HEK293 (cell line): ENCODE data around the gene PRKCG.

ENCODE experiments used
- BCL11B ChIP-seq: fragments of 450-650 bp; formaldehyde crosslinking; IDR thresholded peaks from 2 replicates; pipeline ENCODE4 v1.5.1; 2016; ENCODE audit warnings: low read depth, missing biosample characterization, missing genetic modification characterization
- GLIS1 ChIP-seq: fragments of 450-650 bp; formaldehyde crosslinking; IDR thresholded peaks from 2 replicates; pipeline ENCODE4 v1.5.1; 2016; ENCODE audit warnings: missing biosample characterization, missing genetic modification characterization
- HOXA7 ChIP-seq: sonication (generic); formaldehyde crosslinking; IDR thresholded peaks from 2 replicates; pipeline ENCODE4 v1.8.1; 2022; ENCODE audit warnings: missing genetic modification reagents, borderline replicate concordance
- HOXC10 ChIP-seq: sonication (generic); formaldehyde crosslinking; IDR thresholded peaks from 2 replicates; pipeline ENCODE4 v1.8.1; 2023; ENCODE audit warnings: mild to moderate bottlenecking, missing genetic modification reagents
- KLF8 ChIP-seq: fragments of 450-650 bp; formaldehyde crosslinking; IDR thresholded peaks from 2 replicates; pipeline ENCODE4 v1.5.1; 2016; ENCODE audit warnings: missing biosample characterization, missing genetic modification characterization
- TCF7L2 ChIP-seq: IDR thresholded peaks from 2 replicates; pipeline ENCODE4 v1.6.1; 2011; ENCODE audit warnings: low read depth, mild to moderate bottlenecking, inconsistent platforms, low read length, moderate library complexity, borderline replicate concordance
- ZBTB17 ChIP-seq: fragments of 450-650 bp; formaldehyde crosslinking; IDR thresholded peaks from 2 replicates; pipeline ENCODE4 v1.5.1; 2016; ENCODE audit warnings: missing biosample characterization, missing genetic modification characterization
- ZBTB21 ChIP-seq: fragments of 450-650 bp; formaldehyde crosslinking; IDR thresholded peaks from 2 replicates; pipeline ENCODE4 v1.5.1; 2017; ENCODE audit warnings: missing biosample characterization, missing genetic modification characterization
- ZFP3 ChIP-seq: fragments of 450-650 bp; formaldehyde crosslinking; IDR thresholded peaks from 2 replicates; pipeline ENCODE4 v1.5.1; 2016; ENCODE audit warnings: low read depth, missing biosample characterization, missing genetic modification characterization
- ZNF10 ChIP-seq: fragments of 450-650 bp; formaldehyde crosslinking; IDR thresholded peaks from 2 replicates; pipeline ENCODE4 v1.5.1; 2017; ENCODE audit warnings: missing biosample characterization, missing genetic modification characterization
- ZNF138 ChIP-seq: fragments of 450-650 bp; formaldehyde crosslinking; IDR thresholded peaks from 2 replicates; pipeline ENCODE4 v1.5.1; 2016; ENCODE audit warnings: missing biosample characterization, missing genetic modification characterization, borderline replicate concordance
- ZNF175 ChIP-seq: fragments of 450-650 bp; formaldehyde crosslinking; IDR thresholded peaks from 2 replicates; pipeline ENCODE4 v1.5.1; 2016; ENCODE audit warnings: missing biosample characterization, missing genetic modification characterization
- ZNF23 ChIP-seq: fragments of 450-650 bp; formaldehyde crosslinking; IDR thresholded peaks from 2 replicates; pipeline ENCODE4 v1.5.1; 2016; ENCODE audit warnings: missing biosample characterization, missing genetic modification characterization, borderline replicate concordance
- ZNF26 ChIP-seq: fragments of 450-650 bp; formaldehyde crosslinking; IDR thresholded peaks from 2 replicates; pipeline ENCODE4 v1.5.1; 2016; ENCODE audit warnings: missing biosample characterization, missing genetic modification characterization
- ZNF324 ChIP-seq: fragments of 450-650 bp; formaldehyde crosslinking; IDR thresholded peaks from 2 replicates; pipeline ENCODE4 v1.5.1; 2016; ENCODE audit warnings: missing biosample characterization, missing genetic modification characterization
- ZNF37A ChIP-seq: fragments of 450-650 bp; IDR thresholded peaks from 2 replicates; pipeline ENCODE4 v1.5.1; 2018; ENCODE audit warnings: missing biosample characterization, missing genetic modification characterization
- ZNF398 ChIP-seq: fragments of 450-650 bp; formaldehyde crosslinking; IDR thresholded peaks from 2 replicates; pipeline ENCODE4 v1.5.1; 2017; ENCODE audit warnings: missing biosample characterization, missing genetic modification characterization
- ZNF433 ChIP-seq: fragments of 450-650 bp; formaldehyde crosslinking; IDR thresholded peaks from 2 replicates; pipeline ENCODE4 v1.5.1; 2016; ENCODE audit warnings: missing biosample characterization, missing genetic modification characterization, low read depth
- ZNF48 ChIP-seq: fragments of 450-650 bp; formaldehyde crosslinking; IDR thresholded peaks from 2 replicates; pipeline ENCODE4 v1.5.1; 2016; ENCODE audit warnings: missing biosample characterization, missing genetic modification characterization
- ZNF529 ChIP-seq: fragments of 450-650 bp; formaldehyde crosslinking; IDR thresholded peaks from 2 replicates; pipeline ENCODE4 v1.5.1; 2017; ENCODE audit warnings: missing genetic modification characterization, missing biosample characterization; ENCODE audit not compliant: insufficient replicate concordance
- ZNF585B ChIP-seq: fragments of 450-650 bp; formaldehyde crosslinking; IDR thresholded peaks from 2 replicates; pipeline ENCODE4 v1.5.1; 2016; ENCODE audit warnings: missing biosample characterization, missing genetic modification characterization
- ZNF664 ChIP-seq: fragments of 450-650 bp; formaldehyde crosslinking; IDR thresholded peaks from 2 replicates; pipeline ENCODE4 v1.5.1; 2016; ENCODE audit warnings: missing biosample characterization, missing genetic modification characterization
- ZNF747 ChIP-seq: fragments of 450-650 bp; formaldehyde crosslinking; IDR thresholded peaks from 2 replicates; pipeline ENCODE4 v1.5.1; 2016; ENCODE audit warnings: missing biosample characterization, missing genetic modification characterization
- ZNF777 ChIP-seq: fragments of 450-650 bp; formaldehyde crosslinking; IDR thresholded peaks from 2 replicates; pipeline ENCODE4 v1.5.1; 2017; ENCODE audit warnings: missing biosample characterization, missing genetic modification characterization, borderline replicate concordance
- ZNF785 ChIP-seq: fragments of 450-650 bp; formaldehyde crosslinking; IDR thresholded peaks from 2 replicates; pipeline ENCODE4 v1.5.1; 2016; ENCODE audit warnings: missing biosample characterization, missing genetic modification characterization
- ZSCAN23 ChIP-seq: fragments of 450-650 bp; formaldehyde crosslinking; IDR thresholded peaks from 2 replicates; pipeline ENCODE4 v1.5.1; 2016; ENCODE audit warnings: missing biosample characterization, missing genetic modification characterization
- TF ChIP-seq, protein P1 (sequence below): fragments of 450-650 bp; formaldehyde crosslinking; IDR thresholded peaks from 2 replicates; pipeline ENCODE4 v1.5.1; 2016; ENCODE audit warnings: missing biosample characterization, missing genetic modification characterization
- TF ChIP-seq, protein P2 (sequence below): fragments of 450-650 bp; formaldehyde crosslinking; IDR thresholded peaks from 2 replicates; pipeline ENCODE4 v1.5.1; 2016; ENCODE audit warnings: missing biosample characterization, missing genetic modification characterization
- TF ChIP-seq, protein P3 (sequence below): fragments of 450-650 bp; IDR thresholded peaks from 2 replicates; pipeline ENCODE4 v1.5.1; 2018; ENCODE audit warnings: missing biosample characterization, mild to moderate bottlenecking, missing genetic modification characterization
- TF ChIP-seq, protein P4 (sequence below): fragments of 450-650 bp; formaldehyde crosslinking; IDR thresholded peaks from 2 replicates; pipeline ENCODE4 v1.5.1; 2016; ENCODE audit warnings: missing biosample characterization, missing genetic modification characterization

PRKCG gene

GRCh38 chr19:53879140-53880081, 2.6 kb upstream of the PRKCG start (continued):
- TF ChIP-seq, protein P1, sequence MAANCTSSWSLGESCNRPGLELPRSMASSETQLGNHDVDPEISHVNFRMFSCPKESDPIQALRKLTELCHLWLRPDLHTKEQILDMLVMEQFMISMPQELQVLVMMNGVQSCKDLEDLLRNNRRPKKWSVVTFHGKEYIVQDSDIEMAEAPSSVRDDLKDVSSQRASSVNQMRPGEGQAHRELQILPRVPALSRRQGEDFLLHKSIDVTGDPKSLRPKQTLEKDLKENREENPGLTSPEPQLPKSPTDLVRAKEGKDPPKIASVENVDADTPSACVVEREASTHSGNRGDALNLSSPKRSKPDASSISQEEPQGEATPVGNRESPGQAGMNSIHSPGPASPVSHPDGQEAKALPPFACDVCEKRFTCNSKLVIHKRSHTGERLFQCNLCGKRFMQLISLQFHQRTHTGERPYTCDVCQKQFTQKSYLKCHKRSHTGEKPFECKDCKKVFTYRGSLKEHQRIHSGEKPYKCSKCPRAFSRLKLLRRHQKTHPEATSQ (tag by site-specific recombination), result no peak
- peak; percentile 75 for TF ChIP-seq GLIS1 (tag by site-specific recombination)
- TF ChIP-seq ZFP3 (tag by site-specific recombination), result no peak
- no peak for TF ChIP-seq ZNF747
- no peak for TF ChIP-seq ZNF26
- TF ChIP-seq ZNF48 (tag by site-specific recombination), result 0 out of 2 replicates have a peak, but pooled peaks have one; percentile 87
- peak; percentile 63; the same call in 1 of the 2 replicates for TF ChIP-seq ZNF777 (tag by site-specific recombination)
- TF ChIP-seq, protein P2, sequence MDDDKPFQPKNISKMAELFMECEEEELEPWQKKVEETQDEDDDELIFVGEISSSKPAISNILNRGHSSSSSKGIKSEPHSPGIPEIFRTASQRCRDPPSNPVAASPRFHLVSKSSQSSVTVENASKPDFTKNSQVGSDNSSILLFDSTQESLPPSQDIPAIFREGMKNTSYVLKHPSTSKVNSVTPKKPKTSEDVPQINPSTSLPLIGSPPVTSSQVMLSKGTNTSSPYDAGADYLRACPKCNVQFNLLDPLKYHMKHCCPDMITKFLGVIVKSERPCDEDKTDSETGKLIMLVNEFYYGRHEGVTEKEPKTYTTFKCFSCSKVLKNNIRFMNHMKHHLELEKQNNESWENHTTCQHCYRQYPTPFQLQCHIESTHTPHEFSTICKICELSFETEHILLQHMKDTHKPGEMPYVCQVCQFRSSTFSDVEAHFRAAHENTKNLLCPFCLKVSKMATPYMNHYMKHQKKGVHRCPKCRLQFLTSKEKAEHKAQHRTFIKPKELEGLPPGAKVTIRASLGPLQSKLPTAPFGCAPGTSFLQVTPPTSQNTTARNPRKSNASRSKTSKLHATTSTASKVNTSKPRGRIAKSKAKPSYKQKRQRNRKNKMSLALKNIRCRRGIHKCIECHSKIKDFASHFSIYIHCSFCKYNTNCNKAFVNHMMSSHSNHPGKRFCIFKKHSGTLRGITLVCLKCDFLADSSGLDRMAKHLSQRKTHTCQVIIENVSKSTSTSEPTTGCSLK (tag by site-specific recombination), result no peak
- peak; percentile 82 for TF ChIP-seq ZBTB17 (tag by site-specific recombination)
- TF ChIP-seq ZNF37A, result no peak
- TF ChIP-seq HOXC10 (CRISPR knock-in tag), result no peak
- TF ChIP-seq ZNF664 (tag by site-specific recombination), result no peak
- TF ChIP-seq, protein P3, sequence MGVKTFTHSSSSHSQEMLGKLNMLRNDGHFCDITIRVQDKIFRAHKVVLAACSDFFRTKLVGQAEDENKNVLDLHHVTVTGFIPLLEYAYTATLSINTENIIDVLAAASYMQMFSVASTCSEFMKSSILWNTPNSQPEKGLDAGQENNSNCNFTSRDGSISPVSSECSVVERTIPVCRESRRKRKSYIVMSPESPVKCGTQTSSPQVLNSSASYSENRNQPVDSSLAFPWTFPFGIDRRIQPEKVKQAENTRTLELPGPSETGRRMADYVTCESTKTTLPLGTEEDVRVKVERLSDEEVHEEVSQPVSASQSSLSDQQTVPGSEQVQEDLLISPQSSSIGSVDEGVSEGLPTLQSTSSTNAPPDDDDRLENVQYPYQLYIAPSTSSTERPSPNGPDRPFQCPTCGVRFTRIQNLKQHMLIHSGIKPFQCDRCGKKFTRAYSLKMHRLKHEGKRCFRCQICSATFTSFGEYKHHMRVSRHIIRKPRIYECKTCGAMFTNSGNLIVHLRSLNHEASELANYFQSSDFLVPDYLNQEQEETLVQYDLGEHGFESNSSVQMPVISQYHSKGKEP (tag by site-specific recombination), result no peak
- no peak for TF ChIP-seq TCF7L2
- TF ChIP-seq ZNF10 (tag by site-specific recombination), result no peak
- no peak for TF ChIP-seq ZNF433 (tag by site-specific recombination)
- TF ChIP-seq BCL11B (tag by site-specific recombination), result no peak
- peak; percentile 90 for TF ChIP-seq KLF8 (tag by site-specific recombination)
- TF ChIP-seq ZBTB21 (tag by site-specific recombination), result no peak
- no peak for TF ChIP-seq HOXA7 (CRISPR knock-in tag)
- TF ChIP-seq ZNF175 (tag by site-specific recombination), result no peak
- TF ChIP-seq, protein P4, sequence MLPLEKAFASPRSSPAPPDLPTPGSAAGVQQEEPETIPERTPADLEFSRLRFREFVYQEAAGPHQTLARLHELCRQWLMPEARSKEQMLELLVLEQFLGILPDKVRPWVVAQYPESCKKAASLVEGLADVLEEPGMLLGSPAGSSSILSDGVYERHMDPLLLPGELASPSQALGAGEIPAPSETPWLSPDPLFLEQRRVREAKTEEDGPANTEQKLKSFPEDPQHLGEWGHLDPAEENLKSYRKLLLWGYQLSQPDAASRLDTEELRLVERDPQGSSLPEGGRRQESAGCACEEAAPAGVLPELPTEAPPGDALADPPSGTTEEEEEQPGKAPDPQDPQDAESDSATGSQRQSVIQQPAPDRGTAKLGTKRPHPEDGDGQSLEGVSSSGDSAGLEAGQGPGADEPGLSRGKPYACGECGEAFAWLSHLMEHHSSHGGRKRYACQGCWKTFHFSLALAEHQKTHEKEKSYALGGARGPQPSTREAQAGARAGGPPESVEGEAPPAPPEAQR (tag by site-specific recombination), result no peak
- TF ChIP-seq ZNF785 (tag by site-specific recombination), result no peak
- TF ChIP-seq ZNF23, result no peak
- TF ChIP-seq ZNF398 (tag by site-specific recombination), result no peak; the same call in 1 of the 2 replicates
- no peak for TF ChIP-seq ZNF585B
- TF ChIP-seq ZNF138 (tag by site-specific recombination), result no peak
- no peak for TF ChIP-seq ZNF529 (tag by site-specific recombination)
- no peak for TF ChIP-seq ZSCAN23 (tag by site-specific recombination)
- no peak for TF ChIP-seq ZNF324 (tag by site-specific recombination)
